OCI-LY1 (cell line): Measurements from ENCODE around the gene CHRNB2.

Experiments used
- H2AFZ ChIP-seq: fragments of 200-600 bp; sonication (generic), shearing (Covaris generic); 2 replicates; pipeline ENCODE4 v1.6.0; 2014; ENCODE audit warnings: antibody characterized with exemption, mild to moderate bottlenecking, low read length
- H3F3A ChIP-seq: fragments of 200-600 bp; sonication (generic), shearing (Covaris generic); 2 replicates; pipeline ENCODE4 v1.6.0; 2014; ENCODE audit warnings: mild to moderate bottlenecking, antibody characterized with exemption, low read length, moderate library complexity; ENCODE audit not compliant: insufficient read depth
- H3K27ac ChIP-seq: fragments of 200-600 bp; sonication (generic); 2 replicates; pipeline ENCODE4 v1.5.1; 2014; ENCODE audit warnings: low read length, mixed run types, mild to moderate bottlenecking, low read depth; ENCODE audit not compliant: poor library complexity, severe bottlenecking
- H3K27me3 ChIP-seq: fragments of 200-600 bp; sonication (generic); 2 replicates; pipeline ENCODE4 v1.6.0; 2014; ENCODE audit warnings: antibody characterized with exemption, mild to moderate bottlenecking, low read length, moderate library complexity; ENCODE audit not compliant: insufficient read depth
- H3K36me3 ChIP-seq: fragments of 200-600 bp; sonication (generic); 2 replicates; pipeline ENCODE4 v1.6.1; 2014; ENCODE audit warnings: mild to moderate bottlenecking, antibody characterized with exemption, low read length, moderate library complexity, mixed read lengths; ENCODE audit not compliant: insufficient read depth
- H3K4me1 ChIP-seq: fragments of 200-600 bp; sonication (generic); 2 replicates; pipeline ENCODE4 v1.5.1; 2014; ENCODE audit warnings: mild to moderate bottlenecking, low read length, moderate library complexity; ENCODE audit not compliant: insufficient read depth, severe bottlenecking
- H3K4me2 ChIP-seq: fragments of 200-600 bp; sonication (generic), shearing (Covaris generic); 2 replicates; pipeline ENCODE4 v1.6.1; 2014; ENCODE audit warnings: low read length
- H3K4me3 ChIP-seq: fragments of 200-600 bp; sonication (generic); 2 replicates; pipeline ENCODE4 v1.5.1; 2014; ENCODE audit warnings: low read length, low read depth, mild to moderate bottlenecking, mixed read lengths; ENCODE audit not compliant: poor library complexity, severe bottlenecking
- H3K79me2 ChIP-seq: fragments of 200-600 bp; shearing (Covaris generic); 2 replicates; pipeline ENCODE4 v1.6.1; 2016; ENCODE audit warnings: mixed run types, low read length, mixed read lengths; ENCODE audit not compliant: insufficient read depth
- H3K9ac ChIP-seq: fragments of 200-600 bp; sonication (generic), shearing (Covaris generic); 2 replicates; pipeline ENCODE4 v1.6.1; 2014; ENCODE audit warnings: mild to moderate bottlenecking, low read length, mixed read lengths
- H3K9me2 ChIP-seq: fragments of 200-600 bp; sonication (generic), shearing (Covaris generic); 2 replicates; pipeline ENCODE4 v1.6.1; 2014; ENCODE audit warnings: low read depth, mild to moderate bottlenecking, low read length, mixed read lengths
- H3K9me3 ChIP-seq: fragments of 200-600 bp; shearing (Covaris generic); 2 replicates; pipeline ENCODE4 v1.6.1; 2014; ENCODE audit warnings: low read length, mixed read lengths
- H4K20me1 ChIP-seq: fragments of 200-600 bp; sonication (generic), shearing (Covaris generic); 2 replicates; pipeline ENCODE4 v1.6.0; 2016; ENCODE audit warnings: mild to moderate bottlenecking, low read length; ENCODE audit not compliant: insufficient read depth
- EZH2 ChIP-seq: fragments of 200-600 bp; sonication (generic), shearing (Covaris generic); IDR thresholded peaks from 2 replicates; pipeline ENCODE4 v1.8.0; 2017; ENCODE audit warnings: borderline replicate concordance, mixed run types, mild to moderate bottlenecking, antibody characterized with exemption, low read length, moderate library complexity, mixed read lengths
- TF ChIP-seq, protein P1 (sequence below): fragments of 200-600 bp; sonication (generic), shearing (Covaris generic); IDR thresholded peaks from 2 replicates; pipeline ENCODE4 v1.5.1; 2017; ENCODE audit warnings: mild to moderate bottlenecking, antibody characterized with exemption, low read length, moderate library complexity, mixed read lengths

CHRNB2 gene

DNA sequence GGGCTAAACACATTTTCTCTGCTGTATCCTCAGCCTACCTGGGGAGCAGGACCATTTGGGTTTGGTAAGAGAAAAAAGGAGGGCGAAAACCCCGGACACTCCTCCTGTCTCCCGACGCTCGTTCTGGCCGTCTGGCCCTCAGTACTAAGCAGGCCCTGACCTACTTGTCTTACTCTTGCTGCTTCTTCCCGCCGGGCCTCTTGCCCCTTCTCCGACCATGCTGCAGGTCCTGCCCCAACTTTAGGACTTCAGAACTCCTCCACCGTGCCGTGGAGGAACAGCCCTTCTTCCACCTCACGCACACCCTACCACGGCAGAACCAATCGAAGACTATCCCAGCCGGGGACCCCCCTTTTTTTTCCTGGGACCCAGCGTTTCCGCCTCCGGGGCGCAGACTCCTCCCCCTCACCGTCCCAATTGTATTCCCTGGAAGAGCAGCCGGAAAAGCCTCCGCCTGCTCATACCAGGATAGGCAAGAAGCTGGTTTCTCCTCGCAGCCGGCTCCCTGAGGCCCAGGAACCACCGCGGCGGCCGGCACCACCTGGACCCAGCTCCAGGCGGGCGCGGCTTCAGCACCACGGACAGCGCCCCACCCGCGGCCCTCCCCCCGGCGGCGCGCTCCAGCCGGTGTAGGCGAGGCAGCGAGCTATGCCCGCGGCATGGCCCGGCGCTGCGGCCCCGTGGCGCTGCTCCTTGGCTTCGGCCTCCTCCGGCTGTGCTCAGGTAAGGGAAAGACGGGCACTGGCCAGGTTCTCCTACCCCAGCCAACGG is at the start of gene CHRNB2:
TSS of gene CHRNB2 (plus strand) at position 393 of the 771 bp plus-strand sequence. CDS start at position 660, 267 bp downstream.
- Histone ChIP-seq H3K4me2 (peak within 1 kb of the TSS; percentile 14; the same call in 1 of the 2 replicates), H3K4me1 (no peaks in the 10 kb centered on the region), H3K27ac (no peak within 1 kb of the TSS), H2AFZ (no peak within 1 kb of the TSS), H3K9me3 (no peaks in the 10 kb centered on the region), H4K20me1 (no peaks in the 10 kb centered on the region), H3K27me3 (0 out of 2 replicates have a peak, but pooled peaks cover 14% of the 10 kb centered on the region), H3K4me3 (no peak within 1 kb of the TSS), H3K36me3 (no peaks in the 10 kb centered on the region), H3K79me2 (no peaks in the 10 kb centered on the region), H3K9me2 (no peaks in the 10 kb centered on the region), H3F3A (no peaks in the 10 kb centered on the region), H3K9ac (no peak within 1 kb of the TSS)
- TF ChIP-seq EZH2 = no peak
- TF ChIP-seq, protein P1, sequence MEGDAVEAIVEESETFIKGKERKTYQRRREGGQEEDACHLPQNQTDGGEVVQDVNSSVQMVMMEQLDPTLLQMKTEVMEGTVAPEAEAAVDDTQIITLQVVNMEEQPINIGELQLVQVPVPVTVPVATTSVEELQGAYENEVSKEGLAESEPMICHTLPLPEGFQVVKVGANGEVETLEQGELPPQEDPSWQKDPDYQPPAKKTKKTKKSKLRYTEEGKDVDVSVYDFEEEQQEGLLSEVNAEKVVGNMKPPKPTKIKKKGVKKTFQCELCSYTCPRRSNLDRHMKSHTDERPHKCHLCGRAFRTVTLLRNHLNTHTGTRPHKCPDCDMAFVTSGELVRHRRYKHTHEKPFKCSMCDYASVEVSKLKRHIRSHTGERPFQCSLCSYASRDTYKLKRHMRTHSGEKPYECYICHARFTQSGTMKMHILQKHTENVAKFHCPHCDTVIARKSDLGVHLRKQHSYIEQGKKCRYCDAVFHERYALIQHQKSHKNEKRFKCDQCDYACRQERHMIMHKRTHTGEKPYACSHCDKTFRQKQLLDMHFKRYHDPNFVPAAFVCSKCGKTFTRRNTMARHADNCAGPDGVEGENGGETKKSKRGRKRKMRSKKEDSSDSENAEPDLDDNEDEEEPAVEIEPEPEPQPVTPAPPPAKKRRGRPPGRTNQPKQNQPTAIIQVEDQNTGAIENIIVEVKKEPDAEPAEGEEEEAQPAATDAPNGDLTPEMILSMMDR = no peak

- Histone ChIP-seq H3K79me2 (no peaks in the 10 kb centered on the region), H3K27me3 (no peaks in the 10 kb centered on the region), H3K4me3 (no peak overlapping the region), H4K20me1 (no peaks in the 10 kb centered on the region), H2AFZ (no peak overlapping the region), H3K4me2 (no peak overlapping the region), H3K36me3 (no peaks in the 10 kb centered on the region), H3K9ac (no peak overlapping the region), H3K9me3 (no peaks in the 10 kb centered on the region), H3K4me1 (no peaks in the 10 kb centered on the region), H3K9me2 (no peaks in the 10 kb centered on the region), H3F3A (no peaks in the 10 kb centered on the region), H3K27ac (no peak overlapping the region)
- TF ChIP-seq EZH2 = no peak
- TF ChIP-seq, protein P1 = no peak
These were observed 48.0 kb upstream of the CHRNB2 start for GRCh38 chr1:154519591-154519991.

GRCh38 chr1:154520333-154520732 is 47.2 kb upstream of the CHRNB2 start:
- no peak overlapping the region for H3K4me2 ChIP-seq
- TF ChIP-seq, protein P1 = no peak
- no peak for TF ChIP-seq EZH2
- no peak overlapping the region for H3K4me3 ChIP-seq
- no peaks in the 10 kb centered on the region for H4K20me1 ChIP-seq
- H3K79me2 ChIP-seq = no peaks in the 10 kb centered on the region
- no peaks in the 10 kb centered on the region for H3K27me3 ChIP-seq
- no peak overlapping the region for H3K9ac ChIP-seq
- H3K36me3 ChIP-seq = no peaks in the 10 kb centered on the region
- no peaks in the 10 kb centered on the region for H3K9me3 ChIP-seq
- H3K27ac ChIP-seq = no peak overlapping the region
- no peaks in the 10 kb centered on the region for H3K9me2 ChIP-seq
- H2AFZ ChIP-seq = no peak overlapping the region
- H3F3A ChIP-seq = no peaks in the 10 kb centered on the region
- H3K4me1 ChIP-seq = no peaks in the 10 kb centered on the region
